ENCODE data around the gene SRSF1.
A peak's percentile ranks its signal among the peaks of the same experiment; 100 is the strongest.
"Not testable (repeated sequence)": the region's sequence is repeated elsewhere in the genome, so short reads cannot be mapped to it uniquely, and the experiment has no call there.

SRSF1 gene

GRCh38 chr17:57963149-57963511 lies 43.9 kb downstream of the SRSF1 start:
- no peak for DNase-seq (ENCODE audit: low read depth)

DNA sequence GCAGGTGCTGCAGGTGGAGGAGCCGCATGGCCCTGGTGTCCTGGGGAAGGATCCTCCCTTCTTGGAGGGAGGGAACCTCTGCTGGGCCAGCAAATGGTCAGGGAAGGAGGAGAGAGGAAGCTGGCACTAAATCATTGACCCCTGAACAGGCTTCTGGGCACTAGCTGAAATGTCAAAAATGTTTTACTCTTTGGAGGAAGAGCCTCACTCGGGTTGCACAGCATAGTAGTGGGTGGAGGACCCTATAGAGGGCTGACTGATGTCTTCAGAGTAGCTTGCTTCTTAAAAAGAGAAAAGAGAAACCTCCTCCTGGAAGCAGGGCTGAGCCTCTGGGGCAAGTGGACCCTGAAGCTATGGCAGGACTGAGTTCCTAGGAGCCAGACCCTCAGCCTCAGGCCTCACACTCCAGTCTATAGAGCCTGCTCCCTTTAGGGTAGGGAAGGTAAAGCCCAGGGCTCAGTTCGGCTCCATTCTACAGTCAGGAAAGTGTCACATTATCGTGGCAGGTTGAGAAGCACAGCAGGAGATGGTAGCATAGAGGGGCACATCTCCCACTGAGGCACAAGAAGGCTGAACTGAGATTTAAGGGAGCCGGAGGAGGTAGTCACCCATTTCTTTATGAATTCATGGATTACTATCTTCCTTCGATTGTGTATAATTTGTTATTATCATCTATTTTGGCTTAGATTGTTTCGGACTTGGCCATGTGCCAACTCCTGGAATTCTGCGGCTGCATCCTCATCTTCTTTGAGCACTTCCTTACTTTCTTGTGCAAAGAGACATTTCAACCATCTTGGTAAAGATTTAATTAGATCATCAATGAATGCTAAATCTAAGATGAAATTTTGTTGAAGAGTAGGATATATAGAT lies 44.5 kb downstream of the SRSF1 start:
- no peak for DNase-seq (ENCODE audit: low read depth)

DNA sequence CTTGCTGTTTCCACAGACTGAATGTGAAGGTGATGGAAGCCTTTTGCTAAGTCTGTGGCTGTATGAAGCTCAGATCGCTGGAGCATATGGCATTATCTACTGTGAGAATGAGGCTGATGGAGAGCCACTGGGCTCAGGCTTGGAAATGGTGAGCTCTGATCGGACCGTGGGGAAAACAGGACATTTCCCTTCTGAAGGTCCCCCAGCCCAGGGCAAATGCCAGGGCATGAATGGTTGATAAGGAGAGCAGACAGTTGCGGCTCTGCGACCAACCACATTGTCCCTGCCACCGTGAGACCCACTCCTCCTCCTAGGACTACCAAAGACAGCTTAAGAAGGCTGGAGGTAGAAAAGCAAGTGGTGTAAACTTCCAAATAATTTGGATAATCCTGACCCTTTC lies 47.1 kb downstream of the SRSF1 start:
- no peak for DNase-seq (ENCODE audit: low read depth)

DNA sequence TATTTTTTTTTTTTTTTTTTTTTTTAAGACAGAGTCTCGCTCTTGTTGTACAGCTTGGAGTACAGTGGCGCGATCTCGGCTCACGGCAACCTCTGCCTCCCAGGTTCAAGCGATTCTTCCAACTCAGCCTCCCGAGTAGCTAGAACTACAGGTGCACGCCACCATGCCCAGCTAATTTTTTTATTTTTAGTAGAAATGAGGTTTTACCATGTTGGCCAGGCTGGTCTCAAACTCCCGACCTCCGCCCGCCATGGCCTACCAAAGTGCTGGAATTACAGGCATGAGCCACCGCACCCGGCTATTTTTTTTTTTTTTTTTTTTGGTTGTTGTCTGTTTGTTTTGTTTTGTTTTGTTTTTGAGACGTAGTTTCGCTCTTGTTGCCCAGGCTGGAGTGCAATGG lies 48.7 kb downstream of the SRSF1 start:
- not testable (repeated sequence) for DNase-seq (ENCODE audit: low read depth)

- no peak for DNase-seq (ENCODE audit: low read depth)
These were observed 49.2 kb downstream of the SRSF1 start for GRCh38 chr17:57957886-57958285.

GRCh38 chr17:57957120-57957850 lies 49.8 kb downstream of the SRSF1 start:
- DNase-seq (ENCODE audit: low read depth), result no peak

DNA sequence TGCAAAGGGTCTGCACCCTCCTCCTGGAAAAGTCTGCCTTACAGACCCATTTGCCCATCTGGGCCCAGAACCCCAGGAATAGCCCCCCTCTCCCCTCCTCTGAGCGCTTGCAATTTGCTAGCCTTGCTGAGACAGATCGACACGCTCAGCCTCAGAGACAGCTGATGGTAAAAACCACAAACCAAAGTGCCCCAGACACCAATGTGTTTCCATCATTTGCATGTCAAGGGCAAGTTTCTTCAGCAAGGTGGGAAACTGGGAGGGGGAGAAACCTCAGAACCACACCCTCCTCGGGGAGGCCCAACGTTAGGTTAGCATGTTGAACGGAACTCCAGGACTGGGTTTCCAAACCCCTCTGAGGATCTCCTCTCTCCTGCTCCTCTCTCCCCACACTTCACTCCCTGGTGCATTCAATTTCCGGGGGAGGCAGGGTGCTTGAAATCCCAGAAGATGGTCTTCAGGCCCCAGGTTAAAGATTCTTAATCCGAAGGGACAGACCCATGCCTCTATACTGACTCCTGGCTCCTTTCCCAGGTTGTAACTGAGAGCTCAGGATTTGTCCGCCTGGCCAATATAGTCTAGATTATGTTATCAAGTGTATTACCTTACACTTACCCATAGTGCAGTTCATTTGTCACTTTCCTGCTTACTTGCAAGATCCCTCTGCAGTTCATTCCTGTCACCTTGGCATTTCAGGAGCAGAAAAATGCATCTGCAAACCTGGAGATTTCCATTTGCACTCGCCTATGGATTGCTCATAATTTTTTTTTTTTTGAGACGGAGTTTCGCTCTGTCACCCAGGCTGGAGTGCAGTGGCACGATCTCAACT lies 50.5 kb downstream of the SRSF1 start:
- peak; percentile 20 for DNase-seq (ENCODE audit: low read depth)

- DNase-seq (ENCODE audit: low read depth), result peak; percentile 54
These were observed 51.7 kb downstream of the SRSF1 start, which contains the start of gene CUEDC1 for GRCh38 chr17:57955183-57955931. Gene CUEDC1 (minus strand): TSS chr17:57955412. CDS start chr17:57885564, 69,848 bp downstream.

DNA sequence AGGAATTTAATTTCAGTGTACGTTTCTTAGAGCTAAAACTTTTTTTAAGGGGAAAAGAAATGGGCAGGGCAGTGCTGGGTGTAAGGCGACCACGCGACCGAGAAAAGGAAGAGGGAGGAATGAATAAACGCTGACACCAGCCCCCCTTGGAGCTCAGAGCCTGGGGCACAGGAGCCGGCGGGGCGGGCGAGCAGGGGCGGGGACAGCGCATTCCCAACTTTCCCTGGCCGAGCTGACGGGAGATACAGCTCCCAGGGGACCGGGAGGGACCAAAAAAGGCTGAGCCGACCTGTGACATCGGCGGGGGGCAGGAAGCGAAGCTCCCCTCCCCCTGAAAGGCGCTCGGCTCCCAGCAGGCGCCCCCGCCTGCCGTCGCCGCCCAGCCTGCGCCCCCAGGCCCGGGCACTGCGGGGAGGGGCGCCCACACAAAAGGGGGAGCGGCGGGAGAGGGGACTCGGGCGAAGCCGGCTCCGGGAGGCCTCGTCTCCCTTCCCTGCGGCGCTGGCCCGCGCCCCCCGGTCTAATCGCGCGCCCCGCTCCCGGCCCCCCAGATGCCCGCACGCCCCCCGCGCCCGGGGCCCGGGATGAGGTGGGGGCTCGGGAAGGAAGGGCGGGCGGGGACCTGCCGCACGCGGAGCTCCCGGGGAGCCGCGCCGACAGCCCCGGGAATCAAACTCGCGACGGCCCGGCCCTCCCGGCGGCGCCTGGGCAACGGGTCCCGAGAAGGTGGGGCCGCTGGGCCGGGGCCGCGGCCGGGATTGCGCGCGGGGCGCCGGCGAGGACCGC lies 52.5 kb downstream of the SRSF1 start:
- no peak for DNase-seq (ENCODE audit: low read depth)

DNA sequence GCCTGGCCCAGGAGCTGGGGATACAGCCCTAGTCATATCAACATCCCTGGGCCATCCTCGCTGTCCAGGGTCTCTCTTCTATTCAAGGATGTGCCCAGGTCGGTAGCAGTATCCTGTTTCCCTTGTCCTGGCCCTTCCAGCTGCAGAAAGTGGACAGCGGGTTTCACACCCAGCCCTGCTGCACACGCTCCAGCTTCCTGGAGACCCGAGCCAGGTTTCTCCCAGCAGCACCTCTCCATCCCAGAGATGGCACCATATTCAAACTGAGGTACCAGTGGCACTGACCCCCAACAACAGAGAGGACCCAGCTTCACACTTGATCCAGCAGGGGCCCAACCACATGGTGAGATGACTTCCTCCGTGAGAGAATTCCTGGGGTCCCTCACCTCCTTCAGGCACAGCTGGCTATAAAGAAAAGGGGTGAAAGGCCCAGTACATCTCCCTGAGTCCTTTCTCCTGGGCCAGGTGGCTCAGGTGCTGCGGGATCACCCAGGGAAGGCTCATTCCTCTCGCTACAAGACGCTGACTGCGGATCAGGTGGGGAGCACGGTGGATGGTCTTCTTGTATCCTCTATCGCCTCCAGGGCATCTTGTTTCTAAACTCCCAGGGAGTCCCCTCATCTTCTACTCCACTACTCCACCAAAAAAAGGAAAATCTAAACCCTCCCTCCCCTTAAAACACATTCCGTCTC lies 53.2 kb downstream of the SRSF1 start:
- no peak for DNase-seq (ENCODE audit: low read depth)
